Cortex of kidney (tissue), 1 donor: Measurements from ENCODE around the gene ARHGAP4.

Experiments
- DNase-seq: peaks from one replicate; lab custom pipeline; 2025; lab: John Stamatoyannopoulos, UW

The ARHGAP4 gene

GRCh38 chrX:153880440-153880815, 45.6 kb downstream of the ARHGAP4 start:
- no peak for DNase-seq

GRCh38 chrX:153879741-153880439, 46.2 kb downstream of the ARHGAP4 start:
- DNase-seq: no peak

GRCh38 chrX:153878969-153879653, 47.0 kb downstream of the ARHGAP4 start:
- DNase-seq: no peak

GRCh38 chrX:153878345-153878744, 47.7 kb downstream of the ARHGAP4 start:
- DNase-seq: no peak

- DNase-seq: no peak
Measured at GRCh38 chrX:153877571-153878261, 48.3 kb downstream of the ARHGAP4 start.

GRCh38 chrX:153876112-153876491, 50.0 kb downstream of the ARHGAP4 start:
- DNase-seq: no peak

- no peak for DNase-seq
Measured at GRCh38 chrX:153875391-153876111, 50.5 kb downstream of the ARHGAP4 start.

GRCh38 chrX:153874366-153875125, 51.5 kb downstream of the ARHGAP4 start:
- DNase-seq: no peak

- no peak for DNase-seq
Measured at GRCh38 chrX:153874085-153874365, 52.0 kb downstream of the ARHGAP4 start.

GRCh38 chrX:153873282-153874084, 52.6 kb downstream of the ARHGAP4 start:
- DNase-seq: no peak

GRCh38 chrX:153871946-153872878, 53.9 kb downstream of the ARHGAP4 start:
- DNase-seq: no peak

GRCh38 chrX:153871451-153871850, 54.6 kb downstream of the ARHGAP4 start:
- DNase-seq: no peak

- no peak for DNase-seq
Measured at GRCh38 chrX:153870791-153871360, 55.2 kb downstream of the ARHGAP4 start.

GRCh38 chrX:153870288-153870690, 55.8 kb downstream of the ARHGAP4 start:
- DNase-seq: no peak

GRCh38 chrX:153869473-153870287, 56.4 kb downstream of the ARHGAP4 start:
- DNase-seq: no peak

GRCh38 chrX:153868576-153869472, 57.2 kb downstream of the ARHGAP4 start:
- no peak for DNase-seq

- no peak for DNase-seq
Measured at GRCh38 chrX:153867671-153868070, 58.4 kb downstream of the ARHGAP4 start.

GRCh38 chrX:153867139-153867538, 58.9 kb downstream of the ARHGAP4 start:
- DNase-seq: no peak
